HEK293 (cell line): ENCODE results near the gene STK32C.
A peak's percentile ranks its signal among the peaks of the same experiment; 100 is the strongest.

Experiments used
- GFI1B ChIP-seq: fragments of 450-650 bp; formaldehyde crosslinking; IDR thresholded peaks from 2 replicates; pipeline ENCODE4 v1.5.1; 2016; ENCODE audit warnings: missing biosample characterization, missing genetic modification characterization
- GLI2 ChIP-seq: fragments of 450-650 bp; formaldehyde crosslinking; IDR thresholded peaks from 2 replicates; pipeline ENCODE4; 2017; ENCODE audit warnings: missing biosample characterization, missing genetic modification characterization, low read depth, borderline replicate concordance
- HOXA7 ChIP-seq: sonication (generic); formaldehyde crosslinking; IDR thresholded peaks from 2 replicates; pipeline ENCODE4 v1.8.1; 2022; ENCODE audit warnings: missing genetic modification reagents, borderline replicate concordance
- HOXD13 ChIP-seq: sonication (generic); formaldehyde crosslinking; IDR thresholded peaks from 2 replicates; pipeline ENCODE4 v1.8.0; 2022; ENCODE audit warnings: missing genetic modification reagents, borderline replicate concordance
- PRDM6 ChIP-seq: fragments of 450-650 bp; formaldehyde crosslinking; IDR thresholded peaks from 2 replicates; pipeline ENCODE4 v1.5.1; 2017; ENCODE audit warnings: missing biosample characterization, missing genetic modification characterization
- TCF7L2 ChIP-seq: IDR thresholded peaks from 2 replicates; pipeline ENCODE4 v1.6.1; 2011; ENCODE audit warnings: low read depth, mild to moderate bottlenecking, inconsistent platforms, low read length, moderate library complexity, borderline replicate concordance
- WT1 ChIP-seq: fragments of 450-650 bp; formaldehyde crosslinking; IDR thresholded peaks from 2 replicates; pipeline ENCODE4 v1.5.1; 2016; ENCODE audit warnings: missing biosample characterization, missing genetic modification characterization
- ZBTB21 ChIP-seq: fragments of 450-650 bp; formaldehyde crosslinking; IDR thresholded peaks from 2 replicates; pipeline ENCODE4 v1.5.1; 2017; ENCODE audit warnings: missing biosample characterization, missing genetic modification characterization
- ZBTB44 ChIP-seq: fragments of 450-650 bp; IDR thresholded peaks from 2 replicates; pipeline ENCODE4 v1.5.1; 2018; ENCODE audit warnings: missing biosample characterization, mild to moderate bottlenecking, missing genetic modification characterization
- ZBTB48 ChIP-seq: fragments of 450-650 bp; formaldehyde crosslinking; IDR thresholded peaks from 2 replicates; pipeline ENCODE4 v1.5.1; 2016; ENCODE audit warnings: missing biosample characterization, missing genetic modification characterization
- ZNF10 ChIP-seq: fragments of 450-650 bp; formaldehyde crosslinking; IDR thresholded peaks from 2 replicates; pipeline ENCODE4 v1.5.1; 2017; ENCODE audit warnings: missing biosample characterization, missing genetic modification characterization
- ZNF112 ChIP-seq: fragments of 450-650 bp; formaldehyde crosslinking; IDR thresholded peaks from 2 replicates; pipeline ENCODE4 v1.5.0; 2017; ENCODE audit warnings: missing biosample characterization, missing genetic modification characterization
- ZNF18 ChIP-seq: fragments of 450-650 bp; formaldehyde crosslinking; IDR thresholded peaks from 2 replicates; pipeline ENCODE4 v1.5.1; 2016; ENCODE audit warnings: missing biosample characterization, missing genetic modification characterization
- ZNF221 ChIP-seq: fragments of 450-650 bp; formaldehyde crosslinking; IDR thresholded peaks from 2 replicates; pipeline ENCODE4 v1.5.1; 2017; ENCODE audit warnings: missing biosample characterization, missing genetic modification characterization, borderline replicate concordance
- ZNF26 ChIP-seq: fragments of 450-650 bp; formaldehyde crosslinking; IDR thresholded peaks from 2 replicates; pipeline ENCODE4 v1.5.1; 2016; ENCODE audit warnings: missing biosample characterization, missing genetic modification characterization
- ZNF280D ChIP-seq: fragments of 450-650 bp; formaldehyde crosslinking; IDR thresholded peaks from 2 replicates; pipeline ENCODE4 v1.5.1; 2016; ENCODE audit warnings: missing biosample characterization, missing genetic modification characterization
- ZNF311 ChIP-seq: fragments of 450-650 bp; formaldehyde crosslinking; IDR thresholded peaks from 2 replicates; pipeline ENCODE4 v1.5.1; 2017; ENCODE audit warnings: missing biosample characterization, missing genetic modification characterization, borderline replicate concordance
- ZNF37A ChIP-seq: fragments of 450-650 bp; IDR thresholded peaks from 2 replicates; pipeline ENCODE4 v1.5.1; 2018; ENCODE audit warnings: missing biosample characterization, missing genetic modification characterization
- ZNF449 ChIP-seq: fragments of 450-650 bp; formaldehyde crosslinking; IDR thresholded peaks from 2 replicates; pipeline ENCODE4 v1.5.1; 2017; ENCODE audit warnings: missing biosample characterization, mild to moderate bottlenecking, missing genetic modification characterization, moderate library complexity
- ZNF521 ChIP-seq: fragments of 450-650 bp; formaldehyde crosslinking; IDR thresholded peaks from 2 replicates; pipeline ENCODE4 v1.5.1; 2017; ENCODE audit warnings: missing biosample characterization, mild to moderate bottlenecking, missing genetic modification characterization
- ZNF544 ChIP-seq: fragments of 450-650 bp; formaldehyde crosslinking; IDR thresholded peaks from 2 replicates; pipeline ENCODE4 v1.5.0; 2017; ENCODE audit warnings: missing biosample characterization, missing genetic modification characterization
- ZNF555 ChIP-seq: fragments of 450-650 bp; formaldehyde crosslinking; conservative IDR thresholded peaks from 2 replicates; pipeline ENCODE4 v1.5.1; 2017; ENCODE audit warnings: missing biosample characterization, mild to moderate bottlenecking, missing genetic modification characterization, inconsistent platforms
- ZNF561 ChIP-seq: fragments of 450-650 bp; IDR thresholded peaks from 2 replicates; pipeline ENCODE4 v1.5.1; 2018; ENCODE audit warnings: missing biosample characterization, missing genetic modification characterization, borderline replicate concordance
- ZNF580 ChIP-seq: fragments of 450-650 bp; formaldehyde crosslinking; IDR thresholded peaks from 2 replicates; pipeline ENCODE4 v1.5.1; 2016; ENCODE audit warnings: missing biosample characterization, missing genetic modification characterization
- ZNF664 ChIP-seq: fragments of 450-650 bp; formaldehyde crosslinking; IDR thresholded peaks from 2 replicates; pipeline ENCODE4 v1.5.1; 2016; ENCODE audit warnings: missing biosample characterization, missing genetic modification characterization
- ZNF776 ChIP-seq: fragments of 450-650 bp; formaldehyde crosslinking; IDR thresholded peaks from 2 replicates; pipeline ENCODE4 v1.5.0; 2017; ENCODE audit warnings: missing biosample characterization, missing genetic modification characterization, borderline replicate concordance
- ZNF777 ChIP-seq: fragments of 450-650 bp; formaldehyde crosslinking; IDR thresholded peaks from 2 replicates; pipeline ENCODE4 v1.5.1; 2017; ENCODE audit warnings: missing biosample characterization, missing genetic modification characterization, borderline replicate concordance
- ZNF830 ChIP-seq: fragments of 450-650 bp; IDR thresholded peaks from 2 replicates; pipeline ENCODE4 v1.5.0; 2018; ENCODE audit warnings: missing biosample characterization, missing genetic modification characterization, low read depth, mild to moderate bottlenecking, moderate library complexity

Gene STK32C

GRCh38 chr10:132335189-132336063 is 27.7 kb upstream of the STK32C start (continued):
- TF ChIP-seq ZNF18 (no peak), ZNF280D (tag by site-specific recombination) (no peak), ZBTB44 (tag by site-specific recombination) (no peak), ZNF37A (tag by site-specific recombination) (no peak), ZNF580 (tag by site-specific recombination) (peak; percentile 93), ZBTB48 (peak; percentile 99), ZNF521 (tag by site-specific recombination) (no peak), ZNF561 (tag by site-specific recombination) (no peak), GFI1B (peak; percentile 8; the same call in 1 of the 2 replicates), ZNF555 (tag by site-specific recombination) (no peak), HOXA7 (no peak), ZNF449 (tag by site-specific recombination) (peak; percentile 64; the same call in 1 of the 2 replicates), ZNF26 (tag by site-specific recombination) (no peak), ZNF221 (no peak), ZNF777 (no peak), ZNF112 (tag by site-specific recombination) (no peak), ZBTB21 (tag by site-specific recombination) (no peak), ZNF544 (tag by site-specific recombination) (no peak), TCF7L2 (peak; percentile 85; the same call in 1 of the 2 replicates), ZNF830 (no peak), ZNF311 (no peak), ZNF776 (tag by site-specific recombination) (no peak), HOXD13 (CRISPR knock-in tag) (no peak), ZNF10 (tag by site-specific recombination) (no peak), WT1 (tag by site-specific recombination) (no peak), ZNF664 (tag by site-specific recombination) (no peak), PRDM6 (tag by site-specific recombination) (peak; percentile 84), GLI2 (tag by site-specific recombination) (no peak)
